HG03469 (cell line): ENCODE measurements around the gene APRT.

ENCODE experiments used
- ATAC-seq: cut with Tn5 transposase; IDR thresholded peaks from one replicate; pipeline ENCODE4 v1.9.1; 2021; ENCODE audit warnings: mild to moderate bottlenecking, moderate library complexity, moderate number of reproducible peaks; ENCODE audit not compliant: unreplicated experiment

Gene APRT

GRCh38 chr16:88842308-88842756 is 30.6 kb upstream of the APRT start:
- no peak for ATAC-seq

GRCh38 chr16:88841521-88842307 is 30.0 kb upstream of the APRT start:
- no peak for ATAC-seq

- ATAC-seq: no peak
Measured at GRCh38 chr16:88840600-88841215, 29.0 kb upstream of the APRT start.

GRCh38 chr16:88839745-88840599 is 28.2 kb upstream of the APRT start:
- ATAC-seq: no peak

- no peak for ATAC-seq
Measured at GRCh38 chr16:88839026-88839529, 27.4 kb upstream of the APRT start.

GRCh38 chr16:88838566-88838965 is 26.8 kb upstream of the APRT start:
- ATAC-seq: no peak

GRCh38 chr16:88837806-88838205 is 26.1 kb upstream of the APRT start:
- no peak for ATAC-seq

GRCh38 chr16:88836791-88837190 is 25.1 kb upstream of the APRT start:
- no peak for ATAC-seq

GRCh38 chr16:88835818-88836217 is 24.1 kb upstream of the APRT start:
- no peak for ATAC-seq

GRCh38 chr16:88835383-88835782 is 23.7 kb upstream of the APRT start:
- ATAC-seq: no peak

GRCh38 chr16:88834670-88835069 is 22.9 kb upstream of the APRT start:
- ATAC-seq: no peak

- no peak for ATAC-seq
Measured at GRCh38 chr16:88833086-88833485, 21.4 kb upstream of the APRT start.

- ATAC-seq: no peak
Measured at GRCh38 chr16:88831838-88832237, 20.1 kb upstream of the APRT start.

- ATAC-seq: no peak
Measured at GRCh38 chr16:88830783-88831182, 19.1 kb upstream of the APRT start.

GRCh38 chr16:88830258-88830657 is 18.5 kb upstream of the APRT start:
- no peak for ATAC-seq

GRCh38 chr16:88828711-88829110 is 17.0 kb upstream of the APRT start:
- no peak for ATAC-seq

GRCh38 chr16:88827727-88828126 is 16.0 kb upstream of the APRT start:
- ATAC-seq: no peak

GRCh38 chr16:88826070-88826840 is 14.5 kb upstream of the APRT start:
- ATAC-seq: no peak

GRCh38 chr16:88825146-88825545 is 13.4 kb upstream of the APRT start:
- ATAC-seq: no peak

- no peak for ATAC-seq
Measured at GRCh38 chr16:88824256-88825077, 12.7 kb upstream of the APRT start.
